ENCODE data around the gene RNU4-1.
"Not testable (repeated sequence)": the region's sequence is repeated elsewhere in the genome, so short reads cannot be mapped to it uniquely, and the experiment has no call there.

RNU4-1 gene

DNA sequence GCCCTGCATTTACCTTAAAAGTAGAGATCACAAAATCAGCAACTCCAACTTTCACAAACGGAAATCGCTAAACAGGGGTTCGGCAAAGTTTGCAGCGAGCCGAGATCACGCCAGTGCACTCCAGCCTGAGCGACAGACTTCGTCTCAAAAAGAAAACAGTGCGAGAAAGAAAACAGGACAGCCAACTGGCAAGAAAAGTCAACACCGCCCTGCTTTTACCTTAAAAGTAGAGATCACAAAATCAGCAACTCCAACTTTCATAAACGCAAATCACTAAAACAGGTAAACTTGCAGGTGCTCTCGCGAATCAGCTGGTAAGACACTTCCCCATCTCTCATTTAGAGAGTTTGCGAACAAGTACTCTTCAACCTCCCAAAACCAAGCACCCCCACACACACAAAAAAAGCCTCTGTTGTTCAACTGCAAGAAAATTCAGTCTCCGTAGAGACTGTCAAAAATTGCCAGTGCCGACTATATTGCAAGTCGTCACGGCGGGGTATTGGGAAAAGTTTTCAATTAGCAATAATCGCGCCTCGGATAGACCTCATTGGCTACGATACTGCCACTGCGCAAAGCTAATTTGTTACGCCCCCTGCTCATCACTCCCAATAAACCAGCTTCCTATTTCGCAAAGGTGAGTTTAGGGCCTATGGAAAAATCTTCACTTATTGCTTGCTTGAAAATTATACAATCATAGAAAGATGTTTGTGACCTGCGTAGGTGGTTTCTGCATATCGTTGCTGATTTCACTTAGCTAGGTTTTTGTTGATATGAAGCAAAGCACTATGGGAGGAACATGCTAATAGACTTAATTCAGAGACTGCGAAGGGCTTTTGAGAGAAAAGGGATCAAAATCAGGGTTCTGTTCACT is at the start of gene RNU4-1:
RNU4-1 (minus strand) TSS at position 577 of the 871 bp plus-strand sequence.
- TF ChIP-seq, protein P1, sequence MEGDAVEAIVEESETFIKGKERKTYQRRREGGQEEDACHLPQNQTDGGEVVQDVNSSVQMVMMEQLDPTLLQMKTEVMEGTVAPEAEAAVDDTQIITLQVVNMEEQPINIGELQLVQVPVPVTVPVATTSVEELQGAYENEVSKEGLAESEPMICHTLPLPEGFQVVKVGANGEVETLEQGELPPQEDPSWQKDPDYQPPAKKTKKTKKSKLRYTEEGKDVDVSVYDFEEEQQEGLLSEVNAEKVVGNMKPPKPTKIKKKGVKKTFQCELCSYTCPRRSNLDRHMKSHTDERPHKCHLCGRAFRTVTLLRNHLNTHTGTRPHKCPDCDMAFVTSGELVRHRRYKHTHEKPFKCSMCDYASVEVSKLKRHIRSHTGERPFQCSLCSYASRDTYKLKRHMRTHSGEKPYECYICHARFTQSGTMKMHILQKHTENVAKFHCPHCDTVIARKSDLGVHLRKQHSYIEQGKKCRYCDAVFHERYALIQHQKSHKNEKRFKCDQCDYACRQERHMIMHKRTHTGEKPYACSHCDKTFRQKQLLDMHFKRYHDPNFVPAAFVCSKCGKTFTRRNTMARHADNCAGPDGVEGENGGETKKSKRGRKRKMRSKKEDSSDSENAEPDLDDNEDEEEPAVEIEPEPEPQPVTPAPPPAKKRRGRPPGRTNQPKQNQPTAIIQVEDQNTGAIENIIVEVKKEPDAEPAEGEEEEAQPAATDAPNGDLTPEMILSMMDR (IDR thresholded peaks at IDR 0.05; ENCODE audit: control extremely low read depth, extremely low read depth, low read depth, missing control alignments): no peak
- CTCF ChIA-PET: interaction anchor here (1.0 to 4.8 kb wide), 6 partner anchors 7 to 92 kb away, joined by 4 to 53 read pairs (median 6); partner anchors contain the start of genes PXN, RPLP0 and SIRT4
- POLR2A ChIA-PET: interaction anchor here (0.6 to 4.9 kb wide), 24 partner anchors 10 to 1733 kb away, joined by 3 to 101 read pairs (median 8); partner anchors contain the start of genes PXN, RPLP0 and SIRT4
- DNase-seq (ENCODE audit: extremely low spot score): peak; percentile 56

DNA sequence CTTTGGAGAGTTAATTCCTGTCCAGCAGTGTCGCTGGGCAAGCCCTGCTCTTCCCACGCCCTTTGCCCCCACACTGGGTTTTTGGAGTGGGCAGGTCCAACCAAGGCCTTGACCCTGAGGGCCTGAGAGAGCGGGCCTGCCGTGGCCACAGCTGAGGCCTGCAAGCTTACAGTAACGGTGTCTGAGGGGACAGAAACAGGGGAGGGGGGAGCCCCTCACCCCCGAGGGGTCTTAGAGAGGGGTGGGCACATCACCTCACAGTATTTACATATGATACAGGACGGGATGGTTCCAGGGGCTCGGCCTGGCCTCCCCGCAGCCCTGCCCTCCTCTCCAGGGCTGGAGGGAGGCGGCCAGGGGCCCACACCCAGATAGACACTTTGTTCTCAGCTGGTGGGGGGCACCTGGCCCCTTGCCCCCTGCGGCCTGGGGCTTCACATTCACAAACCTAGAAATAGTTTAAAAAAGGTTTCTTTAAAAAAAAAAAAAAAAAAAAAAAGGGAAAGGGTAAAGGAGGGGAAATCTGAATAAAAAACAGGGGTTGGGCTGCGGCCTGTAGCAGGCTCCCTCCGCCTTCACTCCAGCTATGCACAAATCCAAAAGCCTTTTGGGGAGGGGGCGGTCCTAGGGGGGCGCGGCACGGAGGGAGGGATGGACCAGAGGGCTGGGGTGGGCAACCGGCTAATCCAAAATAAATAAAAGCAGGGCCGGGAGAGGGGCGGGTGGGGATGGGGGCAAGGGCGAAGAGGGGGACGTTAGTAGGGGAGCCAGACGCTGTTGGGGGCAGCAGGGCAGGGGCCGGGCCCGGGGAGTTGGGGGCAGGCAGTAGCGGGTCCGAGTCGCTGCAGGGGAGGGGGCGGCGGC is 49.4 kb upstream of the RNU4-1 start:
- TF ChIP-seq, protein P1 (IDR thresholded peaks at IDR 0.05; ENCODE audit: control extremely low read depth, extremely low read depth, low read depth, missing control alignments): no peak
- POLR2A ChIA-PET: no interaction called here
- CTCF ChIA-PET: no interaction called here
- no peak for DNase-seq (ENCODE audit: extremely low spot score)

DNA sequence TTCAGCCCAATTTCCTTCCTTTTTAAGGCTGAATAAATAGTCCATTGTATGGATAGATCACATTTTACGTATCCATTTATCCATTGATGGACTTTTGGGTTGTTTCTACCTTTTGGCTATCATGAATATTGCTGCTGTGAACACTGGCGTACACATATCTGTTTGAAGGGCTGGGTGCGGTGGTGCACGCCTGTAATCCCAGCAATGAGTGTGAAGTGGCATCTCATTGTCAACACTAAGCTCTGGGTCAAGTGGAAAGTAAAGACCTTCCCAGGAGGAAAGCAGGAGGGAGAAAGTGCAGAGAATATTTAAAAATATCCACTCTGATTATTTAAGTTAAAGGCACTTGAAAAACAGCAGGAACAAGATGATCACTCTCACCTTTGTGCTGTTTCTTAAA is 46.2 kb upstream of the RNU4-1 start:
- POLR2A ChIA-PET: no interaction called here
- DNase-seq (ENCODE audit: extremely low spot score): no peak
- CTCF ChIA-PET: no interaction called here
- TF ChIP-seq, protein P1 (IDR thresholded peaks at IDR 0.05; ENCODE audit: control extremely low read depth, extremely low read depth, low read depth, missing control alignments): no peak

DNA sequence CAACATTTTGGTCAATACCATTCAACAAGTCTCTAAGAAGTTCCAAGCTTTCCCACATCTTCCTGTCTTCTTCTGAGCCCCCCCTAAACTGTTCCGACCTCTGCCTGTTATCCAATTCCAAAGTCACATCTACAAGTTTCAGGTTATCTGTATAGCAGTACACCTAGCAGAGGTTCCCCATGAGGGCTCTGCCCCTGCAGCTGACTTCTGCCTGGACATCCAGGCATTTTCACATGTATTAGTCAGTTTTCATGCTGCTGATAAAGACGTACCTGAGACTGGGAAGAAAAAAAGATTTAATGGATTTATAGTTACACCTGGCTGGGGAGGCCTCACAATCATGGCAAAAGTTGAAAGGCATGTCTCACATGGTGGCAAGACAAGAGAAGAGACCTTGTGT is 44.7 kb upstream of the RNU4-1 start:
- CTCF ChIA-PET: interaction anchor here (0.9 kb wide), 1 partner anchor 166 kb away, joined by 3 read pairs; no protein-coding TSS in a partner anchor
- no peak for DNase-seq (ENCODE audit: extremely low spot score)
- TF ChIP-seq, protein P1 (IDR thresholded peaks at IDR 0.05; ENCODE audit: control extremely low read depth, extremely low read depth, low read depth, missing control alignments): no peak
- POLR2A ChIA-PET: no interaction called here

DNA sequence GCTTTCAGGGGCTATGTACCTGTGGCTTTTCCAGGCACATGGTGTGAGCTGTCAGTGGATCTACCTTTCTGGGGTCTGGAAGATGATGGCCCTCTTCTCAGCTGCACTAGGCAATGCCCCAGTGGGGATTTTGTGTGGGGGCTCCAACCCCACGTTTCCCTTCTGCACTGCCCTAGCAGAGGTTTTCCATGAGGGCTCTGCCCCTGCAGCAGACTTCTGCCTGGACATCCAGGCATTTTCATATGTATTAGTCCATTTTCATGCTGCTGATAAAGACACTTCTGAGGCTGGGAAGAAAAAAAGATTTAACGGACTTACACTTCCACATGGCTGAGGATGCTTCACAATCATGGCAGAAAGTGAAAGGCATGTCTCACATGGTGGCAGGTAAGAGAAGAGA is 43.4 kb upstream of the RNU4-1 start:
- DNase-seq (ENCODE audit: extremely low spot score); POLR2A ChIA-PET; CTCF ChIA-PET: not testable (repeated sequence)

DNA sequence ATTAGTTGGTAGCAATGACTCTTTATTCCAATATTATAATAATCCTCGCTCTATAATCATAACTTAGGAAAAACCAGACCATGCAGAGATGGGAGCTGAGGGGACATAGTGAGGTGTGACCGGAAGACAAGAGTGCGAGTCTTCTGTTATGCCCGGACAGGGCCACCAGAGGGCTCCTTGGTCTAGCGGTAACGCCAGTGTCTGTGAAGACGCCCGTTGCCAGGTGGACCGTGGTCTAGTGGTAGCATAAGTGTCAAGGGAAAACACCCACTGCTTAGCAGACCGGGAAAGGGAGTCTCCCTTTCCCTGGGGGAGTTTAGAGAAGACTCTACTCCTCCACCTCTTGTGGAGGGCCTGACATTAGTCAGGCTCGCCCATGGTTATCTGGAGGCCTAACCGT is 42.4 kb upstream of the RNU4-1 start:
- TF ChIP-seq, protein P1 (IDR thresholded peaks at IDR 0.05; ENCODE audit: control extremely low read depth, extremely low read depth, low read depth, missing control alignments): peak; percentile 53
- peak; percentile 11 for DNase-seq (ENCODE audit: extremely low spot score)
- POLR2A ChIA-PET: not testable (repeated sequence)
- CTCF ChIA-PET: interaction anchor here (0.9 to 1.0 kb wide), 3 partner anchors 18 to 84 kb away, joined by 3 to 4 read pairs (median 3); partner anchors contain the start of gene SIRT4
